HG03460 (cell line): ENCODE data around the gene NSRP1.
"Not testable (repeated sequence)": the region's sequence is repeated elsewhere in the genome, so short reads cannot be mapped to it uniquely, and the experiment has no call there.

ENCODE experiments used
- ATAC-seq: cut with Tn5 transposase; IDR thresholded peaks from one replicate; pipeline ENCODE4 v1.9.1; 2021; ENCODE audit not compliant: unreplicated experiment

Gene NSRP1

DNA sequence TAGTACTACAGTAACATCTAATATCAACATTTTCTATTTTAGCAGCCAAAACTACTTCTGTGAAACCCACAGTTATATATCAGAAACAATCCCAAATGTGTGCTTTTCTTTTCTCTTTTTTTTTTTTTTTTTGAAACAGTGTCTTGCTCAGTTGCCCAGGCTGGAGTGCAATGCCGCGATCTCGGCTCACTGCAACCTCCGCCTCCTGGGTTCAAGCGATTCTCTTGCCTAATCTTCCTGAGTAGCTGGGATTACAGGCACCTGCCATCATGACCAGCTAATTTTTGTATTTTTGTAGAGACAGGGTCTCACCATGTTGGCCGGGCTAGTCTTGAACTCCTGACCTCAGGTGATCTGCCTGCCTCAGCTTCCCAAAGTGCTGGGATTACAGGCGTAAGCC lies 2.0 kb downstream of the NSRP1 start:
- ATAC-seq, result not testable (repeated sequence)

GRCh38 chr17:30124273-30124796 lies 7.7 kb downstream of the NSRP1 start:
- ATAC-seq, result no peak

DNA sequence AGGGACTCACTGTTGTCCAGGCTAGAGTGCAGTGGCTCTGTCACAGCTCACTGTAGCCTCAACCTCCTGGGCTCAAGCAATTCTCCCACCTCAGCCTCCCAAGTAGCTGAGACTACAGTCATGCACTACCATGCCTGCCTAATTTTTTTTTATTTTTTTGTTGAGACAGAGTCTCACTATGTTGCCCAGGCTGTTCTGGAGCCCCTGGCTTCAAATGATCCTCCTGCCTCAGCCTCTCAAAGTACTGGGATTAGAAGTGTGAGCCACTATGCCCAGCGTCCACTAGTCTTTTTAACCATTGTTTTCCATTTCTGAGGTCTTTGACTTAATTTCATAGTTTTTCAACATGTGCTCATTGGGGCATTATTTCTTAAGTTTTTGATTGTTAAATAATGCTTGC lies 13.5 kb downstream of the NSRP1 start:
- ATAC-seq, result no peak

- ATAC-seq, result no peak
Measured at GRCh38 chr17:30132615-30133014, 16.0 kb downstream of the NSRP1 start.

DNA sequence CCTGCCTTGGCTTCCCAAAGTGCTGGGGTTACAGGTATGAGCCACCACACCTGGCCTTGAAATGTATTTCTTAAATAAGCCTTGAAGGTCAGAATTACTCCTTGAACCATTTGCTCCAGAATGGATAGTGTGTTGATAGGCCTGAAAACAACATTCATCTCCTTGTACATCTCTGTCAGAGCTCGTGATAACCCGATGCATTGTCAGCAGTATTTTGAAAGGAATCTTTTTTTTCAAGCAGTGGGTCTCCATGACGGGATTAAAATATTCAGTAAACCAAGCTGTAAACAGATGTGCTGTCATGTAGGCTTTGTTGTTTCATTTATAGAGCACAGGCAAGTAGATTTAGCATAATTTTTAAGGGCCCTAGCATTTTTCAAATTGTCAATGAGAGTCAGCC lies 16.6 kb downstream of the NSRP1 start:
- no peak for ATAC-seq

GRCh38 chr17:30134551-30134950 lies 17.9 kb downstream of the NSRP1 start:
- ATAC-seq, result no peak

- ATAC-seq, result no peak
Measured at GRCh38 chr17:30137158-30137557, 20.5 kb downstream of the NSRP1 start.

DNA sequence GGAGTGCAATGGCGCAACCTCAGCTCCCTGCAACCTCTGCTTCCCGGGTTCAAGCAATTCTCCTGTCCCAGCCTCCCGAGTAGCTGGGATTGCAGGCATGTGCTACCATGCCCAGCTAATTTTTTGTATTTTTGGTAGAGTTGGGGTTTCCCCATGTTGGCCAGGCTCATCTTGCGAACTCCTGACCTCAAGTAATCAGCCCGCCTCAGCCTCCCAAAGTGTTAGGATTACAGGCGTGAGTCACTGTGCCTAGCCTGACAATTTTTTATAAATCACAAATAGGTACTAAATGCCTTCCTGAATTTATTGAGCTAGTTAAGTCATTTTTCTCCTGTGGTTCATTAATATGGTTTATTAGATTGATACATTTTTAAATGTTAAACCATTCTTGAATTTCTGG lies 31.2 kb downstream of the NSRP1 start:
- not testable (repeated sequence) for ATAC-seq

GRCh38 chr17:30148376-30148775 lies 31.8 kb downstream of the NSRP1 start:
- ATAC-seq, result no peak

DNA sequence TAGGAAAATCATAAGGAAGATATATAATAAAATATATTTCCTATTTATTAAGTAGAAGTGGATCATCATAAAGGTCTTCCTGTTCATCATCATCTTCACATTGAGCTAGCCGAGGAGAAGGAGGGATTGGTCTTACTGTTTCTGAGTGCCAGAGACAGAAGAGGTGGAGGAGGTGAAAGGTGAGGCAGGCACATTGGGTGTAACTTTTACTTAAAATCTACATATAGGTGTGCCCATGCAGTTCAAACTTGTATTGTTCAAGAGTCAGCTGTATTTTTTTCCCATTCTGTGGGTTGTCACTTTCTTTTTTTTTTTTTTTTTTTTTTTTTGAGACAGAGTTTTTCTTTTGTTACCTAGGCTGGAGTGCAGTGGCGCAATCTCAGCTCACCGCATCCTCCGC lies 34.9 kb downstream of the NSRP1 start:
- ATAC-seq, result no peak

GRCh38 chr17:30153463-30153862 lies 36.8 kb downstream of the NSRP1 start:
- ATAC-seq, result no peak

- no peak for ATAC-seq
Measured at GRCh38 chr17:30155389-30155788, 38.8 kb downstream of the NSRP1 start.

- ATAC-seq, result no peak
Measured at GRCh38 chr17:30158896-30159625, 42.4 kb downstream of the NSRP1 start.

DNA sequence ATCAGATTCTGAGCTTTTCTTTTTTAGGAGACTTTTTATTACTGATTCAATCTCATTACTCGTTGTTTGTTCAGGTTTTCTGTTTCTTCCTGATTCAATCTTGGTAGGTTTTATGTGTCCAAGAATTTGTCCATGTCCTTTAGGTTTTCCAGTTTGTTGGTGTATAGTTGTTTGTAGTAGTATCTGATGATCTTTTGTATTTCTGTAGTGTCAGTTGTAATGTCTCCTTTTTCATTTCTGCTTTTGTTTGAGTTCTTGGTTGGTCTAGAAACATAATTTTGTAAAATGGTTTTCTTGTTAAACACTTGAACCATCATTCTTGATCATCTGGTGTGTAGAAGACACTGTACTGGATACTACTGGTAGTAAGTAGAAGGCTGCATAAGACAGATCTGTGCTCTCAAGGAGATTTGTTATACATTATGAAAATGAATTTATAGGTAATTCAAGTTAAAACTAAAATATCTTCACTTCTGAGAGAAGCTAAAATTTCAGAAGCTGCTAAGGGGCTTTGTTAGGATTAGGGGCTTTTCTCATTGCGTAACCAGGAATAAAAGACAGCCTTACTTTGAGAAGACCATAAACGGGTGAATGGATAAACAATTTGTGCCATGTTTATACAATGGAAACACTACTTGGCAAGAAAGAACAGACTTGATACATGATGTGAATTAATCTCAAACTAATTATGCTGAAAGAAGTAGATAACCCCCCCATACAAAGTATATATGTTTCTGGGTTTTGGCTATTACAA lies 44.0 kb downstream of the NSRP1 start:
- ATAC-seq, result no peak

- no peak for ATAC-seq
Measured at GRCh38 chr17:30161601-30162000, 45.0 kb downstream of the NSRP1 start.

GRCh38 chr17:30164531-30164930 lies 47.9 kb downstream of the NSRP1 start:
- no peak for ATAC-seq

DNA sequence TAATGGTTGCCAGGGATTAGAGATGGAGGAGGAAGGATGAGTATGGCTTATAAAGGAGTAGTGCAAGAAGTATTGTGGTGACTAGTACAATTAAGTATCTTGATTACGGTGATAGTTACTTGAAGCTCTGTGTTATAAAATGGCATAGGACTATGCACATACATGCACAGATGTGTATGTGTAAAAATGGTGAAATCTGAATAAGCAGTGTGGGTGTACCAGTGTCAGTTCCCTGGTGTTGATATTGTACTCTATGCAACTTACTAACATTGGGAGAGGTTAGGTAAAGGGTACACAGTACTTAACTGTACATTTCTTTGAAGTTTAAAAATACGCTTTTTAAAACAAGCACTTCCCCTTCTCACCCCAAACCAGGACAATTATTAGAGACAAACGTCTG lies 48.5 kb downstream of the NSRP1 start:
- no peak for ATAC-seq

DNA sequence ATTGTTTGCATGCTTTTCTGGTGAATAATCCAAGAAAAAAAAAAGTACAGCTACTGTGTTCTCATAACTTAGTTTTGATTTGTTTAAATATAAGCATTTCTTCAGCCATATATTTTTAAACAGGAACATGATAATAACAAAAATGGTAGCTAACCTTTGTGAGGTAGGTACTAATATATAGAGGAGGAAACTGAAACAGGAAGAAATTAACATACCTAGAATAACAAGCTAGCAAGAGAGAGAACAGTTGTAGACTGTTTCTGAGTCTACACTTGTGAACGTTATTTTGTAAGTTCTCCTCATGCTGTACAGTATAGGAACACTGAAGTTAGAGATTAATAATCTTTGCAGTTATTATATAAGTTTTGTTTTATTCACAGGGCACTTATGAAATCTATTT lies 49.3 kb downstream of the NSRP1 start:
- ATAC-seq, result peak; percentile 61

DNA sequence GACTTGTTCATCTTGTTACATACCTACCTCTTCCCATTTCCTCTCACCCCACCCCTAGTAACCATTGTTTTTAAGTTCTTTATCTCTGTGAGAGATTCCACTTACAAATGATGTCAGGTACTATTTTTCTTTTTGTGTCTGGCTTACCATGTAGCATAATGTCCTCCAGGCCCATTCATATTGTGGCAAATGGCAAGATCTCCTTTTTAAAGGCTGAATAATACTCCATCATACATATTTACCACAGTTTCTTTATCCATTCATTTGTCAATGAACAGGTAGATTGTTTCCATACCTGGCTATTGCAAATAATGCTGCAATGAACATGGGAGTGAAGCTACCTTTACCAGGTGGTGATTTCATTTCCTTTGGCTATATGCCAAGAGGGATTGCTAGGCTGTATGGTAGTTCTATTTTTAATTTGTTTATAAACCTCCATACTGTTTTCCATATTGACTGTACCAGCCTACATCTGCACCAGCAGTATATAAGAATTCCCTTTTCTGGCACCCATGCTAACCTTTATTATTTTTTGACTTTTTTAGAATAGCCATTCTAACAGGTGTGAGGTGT lies 53.9 kb downstream of the NSRP1 start:
- ATAC-seq, result no peak

DNA sequence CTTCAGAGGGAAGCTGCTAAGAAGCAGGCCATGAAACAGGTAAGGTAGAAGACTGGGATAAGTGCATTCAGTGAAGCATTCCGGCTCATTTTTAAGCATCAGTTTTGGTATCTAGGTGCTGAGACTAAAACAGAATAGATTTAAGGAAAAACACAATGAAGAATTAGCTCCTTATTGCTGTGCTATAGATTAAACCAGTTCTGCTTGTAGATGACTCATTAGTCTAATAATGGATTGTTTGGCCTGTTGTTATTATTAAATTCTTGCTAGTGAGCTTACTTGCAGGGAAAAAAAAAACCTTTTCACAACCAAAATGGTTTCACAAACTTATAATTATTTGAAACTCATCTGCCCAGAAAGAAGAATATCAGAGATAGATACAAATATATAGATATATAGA lies 55.9 kb downstream of the NSRP1 start:
- no peak for ATAC-seq

DNA sequence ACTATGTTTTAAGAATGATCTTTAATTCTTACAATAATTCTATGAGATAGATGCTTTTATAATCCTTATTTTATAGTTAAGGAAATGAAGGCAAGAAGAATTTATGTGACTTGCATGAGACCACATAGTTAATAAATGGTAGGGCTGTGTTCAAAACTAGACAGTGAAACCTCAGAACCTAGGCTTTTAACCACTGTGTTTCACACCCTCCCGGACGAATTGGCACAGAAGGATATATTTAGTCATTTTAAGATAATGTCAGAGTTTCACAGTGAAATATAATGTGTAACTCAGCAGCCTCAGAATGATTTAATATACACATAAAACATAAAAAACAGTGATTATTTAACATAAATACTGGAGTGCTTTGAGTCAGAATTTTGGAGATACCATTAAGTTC lies 57.0 kb downstream of the NSRP1 start:
- ATAC-seq, result peak; percentile 85

- ATAC-seq, result no peak
Measured at GRCh38 chr17:30174556-30174955, 57.9 kb downstream of the NSRP1 start.
